Astrocyte (in vitro differentiated cells and primary cell): Measurements from ENCODE around the gene RASL11A. TPM values are rescaled to one million over a fixed set of nuclear protein-coding genes. Genes with fewer than 3 reads are reported as not detected.

Experiments
- DNase-seq: peaks from one replicate; pipeline ENCODE4 v3.0.0-alpha.2; 2010; ENCODE audit warnings: low read depth
- FAIRE-seq: peaks from 2 replicates; lab custom pipeline; 2011; peaks lifted over from hg19 to GRCh38; lab: Jason Lieb, UNC
- H2AFZ ChIP-seq: 2 replicates; pipeline ENCODE4 v1.6.0; 2012; ENCODE audit warnings: low read depth, low read length, inconsistent platforms
- H3K27ac ChIP-seq: 2 replicates; pipeline ENCODE4 v1.5.1; 2011; ENCODE audit warnings: low read depth, low read length, inconsistent platforms
- H3K27me3 ChIP-seq: 2 replicates; pipeline ENCODE4 v1.6.0; 2011; ENCODE audit warnings: low read length, inconsistent platforms; ENCODE audit not compliant: insufficient read depth
- H3K36me3 ChIP-seq: 2 replicates; pipeline ENCODE4 v1.5.1; 2011; ENCODE audit warnings: low read length, inconsistent platforms; ENCODE audit not compliant: insufficient read depth
- H3K4me1 ChIP-seq: 2 replicates; pipeline ENCODE4 v1.5.1; 2011; ENCODE audit warnings: low read length, inconsistent platforms; ENCODE audit not compliant: insufficient read depth
- H3K4me2 ChIP-seq: 2 replicates; pipeline ENCODE4 v1.6.0; 2012; ENCODE audit warnings: low read length, inconsistent platforms
- H3K4me3 ChIP-seq: 2 replicates; pipeline ENCODE4 v1.5.1; 2011; ENCODE audit warnings: low read depth, mild to moderate bottlenecking, low read length, inconsistent platforms; ENCODE audit not compliant: insufficient read depth
- H3K79me2 ChIP-seq: 2 replicates; pipeline ENCODE4 v1.6.0; 2012; ENCODE audit warnings: mild to moderate bottlenecking, low read length, inconsistent platforms; ENCODE audit not compliant: insufficient read depth
- H3K9ac ChIP-seq: 2 replicates; pipeline ENCODE4 v1.6.0; 2012; ENCODE audit warnings: mild to moderate bottlenecking, low read length, inconsistent platforms
- H3K9me3 ChIP-seq: 2 replicates; pipeline ENCODE4 v1.5.1; 2012; ENCODE audit warnings: low read depth, mild to moderate bottlenecking, low read length, inconsistent platforms; ENCODE audit not compliant: insufficient read depth
- H4K20me1 ChIP-seq: 2 replicates; pipeline ENCODE4 v1.6.0; 2012; ENCODE audit warnings: low read length, inconsistent platforms; ENCODE audit not compliant: insufficient read depth
- H3K27ac Mint-ChIP-seq: one replicate; pipeline ENCODE4 v1.8.0; 2021; ENCODE audit warnings: mild to moderate bottlenecking, mixed read lengths; ENCODE audit not compliant: unreplicated experiment
- H3K27me3 Mint-ChIP-seq: one replicate; pipeline ENCODE4 v1.8.0; 2021; ENCODE audit warnings: low read depth, mixed read lengths; ENCODE audit not compliant: unreplicated experiment
- H3K36me3 Mint-ChIP-seq: one replicate; pipeline ENCODE4 v1.8.0; 2021; ENCODE audit warnings: low read depth, mixed read lengths; ENCODE audit not compliant: unreplicated experiment
- H3K4me1 Mint-ChIP-seq: one replicate; pipeline ENCODE4 v1.8.0; 2021; ENCODE audit warnings: low read depth, mixed read lengths; ENCODE audit not compliant: unreplicated experiment
- H3K4me3 Mint-ChIP-seq: one replicate; pipeline ENCODE4 v1.8.0; 2021; ENCODE audit warnings: mild to moderate bottlenecking, moderate library complexity, mixed read lengths; ENCODE audit not compliant: unreplicated experiment
- H3K9me3 Mint-ChIP-seq: one replicate; pipeline ENCODE4 v1.8.0; 2021; ENCODE audit warnings: mild to moderate bottlenecking, mixed read lengths; ENCODE audit not compliant: unreplicated experiment
- CTCF ChIP-seq: IDR thresholded peaks from 2 replicates; pipeline ENCODE4 v1.5.1; 2011; ENCODE audit warnings: low read depth, mild to moderate bottlenecking, inconsistent platforms, low read length, moderate library complexity; ENCODE audit not compliant: insufficient read depth
- EZH2 ChIP-seq: IDR thresholded peaks from 2 replicates; pipeline ENCODE4 v1.6.1; 2012; ENCODE audit warnings: mild to moderate bottlenecking, low read length, inconsistent platforms; ENCODE audit not compliant: insufficient read depth
- total RNA-seq: library from RNA; stranded (reverse); gene quantifications from 2 replicates; pipeline ENCODE4 v1.2.1, GENCODE V29; 2021

RASL11A gene
- total RNA-seq, 1 donor from 2014 or later, result 2.2 TPM

GRCh38 chr13:27266917-27267316 is 3.7 kb upstream of the RASL11A start:
- FAIRE-seq, result no peak
- Histone ChIP-seq H3K9ac (no peak overlapping the region), H3K36me3 (no peaks in the 10 kb centered on the region), H3K27ac (no peak overlapping the region), H3K4me1 (no peaks in the 10 kb centered on the region), H2AFZ (no peak overlapping the region), H3K4me2 (no peak overlapping the region), H4K20me1 (peaks cover 8% of the 10 kb centered on the region), H3K79me2 (no peaks in the 10 kb centered on the region), H3K4me3 (no peak overlapping the region), H3K9me3 (no peaks in the 10 kb centered on the region), H3K27me3 (no peaks in the 10 kb centered on the region)
- no peak overlapping the region for H3K4me3 Mint-ChIP-seq
- no peaks in the 10 kb centered on the region for H3K9me3 Mint-ChIP-seq
- DNase-seq, result no peak
- peaks cover 13% of the 10 kb centered on the region for H3K4me1 Mint-ChIP-seq
- TF ChIP-seq EZH2 (no peak), CTCF (no peak)
- H3K36me3 Mint-ChIP-seq, result peaks cover 6% of the 10 kb centered on the region
- H3K27ac Mint-ChIP-seq, result no peak overlapping the region
- H3K27me3 Mint-ChIP-seq, result peaks cover 2% of the 10 kb centered on the region

GRCh38 chr13:27267596-27267995 is 3.0 kb upstream of the RASL11A start:
- Mint-ChIP-seq H3K27me3 (peaks cover 5% of the 10 kb centered on the region), H3K9me3 (no peaks in the 10 kb centered on the region)
- H3K9me3 ChIP-seq, result no peaks in the 10 kb centered on the region

More at GRCh38 chr13:27267596-27267995, 3.0 kb upstream of the RASL11A start:
- Histone ChIP-seq H3K4me1 (peaks cover 2% of the 10 kb centered on the region), H3K9ac (no peak overlapping the region), H3K36me3 (no peaks in the 10 kb centered on the region), H3K79me2 (no peaks in the 10 kb centered on the region), H3K27me3 (no peaks in the 10 kb centered on the region), H3K4me2 (no peak overlapping the region), H3K27ac (no peak overlapping the region), H4K20me1 (peaks cover 8% of the 10 kb centered on the region), H2AFZ (no peak overlapping the region), H3K4me3 (no peak overlapping the region)
- Mint-ChIP-seq H3K36me3 (peaks cover 6% of the 10 kb centered on the region), H3K27ac (no peak overlapping the region), H3K4me1 (peaks cover 13% of the 10 kb centered on the region), H3K4me3 (no peak overlapping the region)
- DNase-seq (no peak), FAIRE-seq (no peak)
- no peak for TF ChIP-seq EZH2
- no peak for TF ChIP-seq CTCF
